GM12872 (cell line): ENCODE results near the gene TMEM213.

Experiments used
- TF ChIP-seq, protein P1 (sequence below): IDR thresholded peaks from 3 replicates; pipeline ENCODE4 v1.5.1; 2011; ENCODE audit warnings: low read depth, mild to moderate bottlenecking, low read length, moderate library complexity; ENCODE audit not compliant: insufficient read depth

Gene TMEM213

DNA sequence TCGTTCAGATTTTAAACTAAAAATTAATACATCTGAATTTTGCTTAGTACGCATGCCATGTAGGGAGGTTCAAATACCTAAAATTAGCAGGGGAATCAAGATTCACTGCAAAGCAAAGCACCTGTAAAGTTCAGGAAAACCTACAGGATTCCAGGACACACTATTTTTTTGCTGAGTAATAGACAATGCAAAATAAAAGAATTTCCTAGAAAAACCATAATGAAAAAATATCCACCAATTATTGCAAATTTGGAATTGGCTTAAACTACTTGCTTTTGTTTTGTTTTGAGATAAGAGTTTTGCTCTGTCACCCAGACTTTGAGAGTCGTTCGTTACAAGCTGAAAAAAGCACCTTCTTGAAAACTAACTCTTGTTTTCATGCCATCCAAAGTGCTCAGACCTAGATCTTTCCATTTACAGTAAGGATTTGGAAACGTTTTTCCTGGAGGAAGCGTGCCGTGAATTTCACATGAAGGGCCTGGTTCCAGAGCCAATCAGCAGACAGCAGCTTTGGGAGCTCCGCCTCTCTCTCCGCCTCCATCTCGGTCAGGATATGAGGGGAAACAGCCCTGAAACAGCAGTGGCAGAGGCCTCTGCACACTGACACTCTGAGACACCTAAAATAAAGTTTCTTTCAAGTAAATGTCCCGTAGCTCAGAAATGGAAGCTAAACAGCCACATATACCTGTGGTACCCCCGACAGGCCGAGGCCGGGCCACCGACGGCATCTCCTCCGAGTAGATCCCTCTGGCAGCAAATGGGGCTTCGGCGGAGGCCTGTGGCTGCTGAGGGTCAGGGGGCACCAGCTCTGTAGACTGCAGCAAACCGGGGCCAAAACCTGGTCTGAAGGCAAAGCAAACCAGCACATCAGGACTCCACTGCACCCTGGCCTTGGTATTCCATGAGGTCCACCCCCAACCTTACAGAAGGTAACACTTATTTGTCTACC, 46.1 kb downstream of the TMEM213 start:
- TF ChIP-seq, protein P1, sequence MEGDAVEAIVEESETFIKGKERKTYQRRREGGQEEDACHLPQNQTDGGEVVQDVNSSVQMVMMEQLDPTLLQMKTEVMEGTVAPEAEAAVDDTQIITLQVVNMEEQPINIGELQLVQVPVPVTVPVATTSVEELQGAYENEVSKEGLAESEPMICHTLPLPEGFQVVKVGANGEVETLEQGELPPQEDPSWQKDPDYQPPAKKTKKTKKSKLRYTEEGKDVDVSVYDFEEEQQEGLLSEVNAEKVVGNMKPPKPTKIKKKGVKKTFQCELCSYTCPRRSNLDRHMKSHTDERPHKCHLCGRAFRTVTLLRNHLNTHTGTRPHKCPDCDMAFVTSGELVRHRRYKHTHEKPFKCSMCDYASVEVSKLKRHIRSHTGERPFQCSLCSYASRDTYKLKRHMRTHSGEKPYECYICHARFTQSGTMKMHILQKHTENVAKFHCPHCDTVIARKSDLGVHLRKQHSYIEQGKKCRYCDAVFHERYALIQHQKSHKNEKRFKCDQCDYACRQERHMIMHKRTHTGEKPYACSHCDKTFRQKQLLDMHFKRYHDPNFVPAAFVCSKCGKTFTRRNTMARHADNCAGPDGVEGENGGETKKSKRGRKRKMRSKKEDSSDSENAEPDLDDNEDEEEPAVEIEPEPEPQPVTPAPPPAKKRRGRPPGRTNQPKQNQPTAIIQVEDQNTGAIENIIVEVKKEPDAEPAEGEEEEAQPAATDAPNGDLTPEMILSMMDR = no peak

DNA sequence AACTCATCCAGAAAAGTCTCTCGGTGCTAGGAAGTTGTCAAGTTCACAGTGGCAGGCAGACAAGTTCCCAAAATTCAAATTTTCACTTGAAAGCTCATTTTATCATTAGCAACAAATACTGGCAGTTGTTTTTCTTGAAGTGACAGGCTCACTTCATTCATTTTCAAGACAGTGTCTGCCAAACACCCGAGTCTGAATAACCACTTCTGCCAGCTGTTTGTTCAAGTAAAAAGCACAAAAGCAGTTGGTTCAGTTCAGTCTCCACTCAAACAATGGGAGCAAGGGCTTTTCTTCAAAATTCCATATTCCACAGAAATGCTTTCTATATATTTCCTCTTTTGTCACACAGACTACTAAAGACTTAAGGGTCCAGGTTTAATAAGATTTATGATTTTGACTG, 47.9 kb downstream of the TMEM213 start:
- TF ChIP-seq, protein P1 = no peak

DNA sequence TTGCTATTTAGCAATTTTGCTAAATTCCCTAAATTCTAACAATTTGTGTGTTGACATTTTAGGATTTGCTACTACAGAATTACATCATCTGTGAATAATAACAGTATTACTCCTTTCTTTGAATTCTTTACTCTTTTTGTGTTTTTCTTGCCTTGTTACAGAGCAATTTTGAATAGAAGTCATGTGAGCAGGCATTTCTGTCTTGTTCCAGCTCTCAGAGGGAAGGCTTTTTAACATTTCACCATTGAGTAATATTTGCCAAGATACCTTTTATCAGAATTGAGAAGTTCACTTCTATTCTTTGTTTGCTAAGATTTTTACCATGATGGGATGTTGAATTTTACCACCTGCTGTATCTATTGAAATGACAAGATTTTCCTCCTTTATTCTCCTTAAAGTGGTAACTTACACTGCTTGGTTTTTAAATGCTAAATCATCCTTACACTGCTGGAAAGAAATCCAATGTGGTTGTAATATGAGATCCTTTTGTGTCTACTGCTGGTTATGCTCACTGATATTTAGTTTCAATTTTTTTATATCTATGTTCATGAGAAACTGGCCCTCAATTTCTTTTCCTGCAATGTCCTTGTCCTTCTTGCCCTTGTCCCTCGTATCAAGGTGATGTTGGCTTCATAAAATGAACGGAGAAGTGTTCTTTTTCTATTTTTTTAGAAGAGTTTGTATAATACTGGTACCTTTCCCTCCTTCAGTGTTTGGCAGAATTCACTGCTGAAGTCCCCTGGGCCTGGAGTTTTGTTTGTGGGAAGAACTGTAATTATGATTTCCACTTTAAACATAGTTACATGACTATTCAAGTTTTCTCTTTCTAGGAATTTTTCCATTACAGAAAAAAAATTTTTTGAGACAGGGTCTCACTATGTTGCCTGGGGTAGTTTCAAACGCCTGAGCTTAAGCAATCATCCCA, 50.5 kb downstream of the TMEM213 start:
- TF ChIP-seq, protein P1 = no peak

DNA sequence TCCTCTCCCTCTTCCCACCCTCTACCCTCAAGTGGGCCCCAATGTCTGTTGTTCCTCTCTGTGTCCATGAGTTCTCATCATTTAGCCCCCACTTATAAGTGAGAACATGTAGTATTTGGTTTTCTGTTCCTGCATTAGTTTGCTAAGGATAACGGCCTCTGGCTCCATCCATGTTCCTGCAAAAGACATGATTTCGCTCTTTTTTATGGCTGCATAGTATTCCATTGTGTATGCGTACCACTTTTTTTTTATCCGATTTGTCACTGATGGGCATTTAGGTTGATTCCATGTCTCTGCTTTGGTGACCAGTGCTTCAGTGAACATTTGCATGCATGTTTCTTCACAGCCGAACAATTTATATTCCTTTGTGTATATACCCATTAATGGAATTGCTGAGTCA, 51.9 kb downstream of the TMEM213 start:
- TF ChIP-seq, protein P1 = no peak

DNA sequence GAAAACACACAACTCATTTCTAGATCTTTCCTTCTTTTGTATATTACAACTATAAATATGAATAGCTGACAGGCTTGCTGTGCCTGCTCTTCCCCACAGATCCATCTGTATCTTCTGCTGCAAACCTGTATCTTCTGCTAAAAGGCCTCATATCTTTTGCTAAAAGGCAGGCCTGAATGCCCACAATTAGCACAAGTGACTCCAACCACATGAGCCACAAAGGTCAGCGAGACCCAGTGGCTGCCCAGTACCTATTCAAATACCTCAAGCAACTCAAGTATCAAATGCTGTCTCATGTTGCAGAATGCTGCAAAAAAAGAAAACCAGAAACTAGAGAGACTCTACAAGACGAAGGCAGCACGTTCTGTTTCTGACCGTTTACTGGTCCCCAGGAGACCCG, 54.7 kb downstream of the TMEM213 start:
- TF ChIP-seq, protein P1 = no peak

DNA sequence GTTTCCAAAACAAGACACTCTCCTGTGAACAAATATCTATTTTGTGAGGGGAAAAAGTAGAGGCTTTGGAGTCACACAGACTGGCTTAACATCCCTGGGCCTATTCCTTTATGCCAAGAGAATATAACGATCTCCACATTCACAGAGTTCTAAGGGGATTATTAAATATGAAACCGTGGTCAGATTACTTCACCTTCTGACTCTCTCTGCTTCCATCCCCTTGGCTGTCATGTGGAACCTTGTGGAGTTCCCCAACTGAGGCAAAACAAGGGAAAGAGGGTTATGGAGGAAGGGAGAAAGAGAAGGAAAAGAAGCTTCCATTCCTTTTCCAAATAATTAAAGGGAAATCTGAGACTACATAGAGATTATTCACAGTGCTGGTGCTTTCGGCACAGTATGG, 55.7 kb downstream of the TMEM213 start:
- TF ChIP-seq, protein P1 = no peak

DNA sequence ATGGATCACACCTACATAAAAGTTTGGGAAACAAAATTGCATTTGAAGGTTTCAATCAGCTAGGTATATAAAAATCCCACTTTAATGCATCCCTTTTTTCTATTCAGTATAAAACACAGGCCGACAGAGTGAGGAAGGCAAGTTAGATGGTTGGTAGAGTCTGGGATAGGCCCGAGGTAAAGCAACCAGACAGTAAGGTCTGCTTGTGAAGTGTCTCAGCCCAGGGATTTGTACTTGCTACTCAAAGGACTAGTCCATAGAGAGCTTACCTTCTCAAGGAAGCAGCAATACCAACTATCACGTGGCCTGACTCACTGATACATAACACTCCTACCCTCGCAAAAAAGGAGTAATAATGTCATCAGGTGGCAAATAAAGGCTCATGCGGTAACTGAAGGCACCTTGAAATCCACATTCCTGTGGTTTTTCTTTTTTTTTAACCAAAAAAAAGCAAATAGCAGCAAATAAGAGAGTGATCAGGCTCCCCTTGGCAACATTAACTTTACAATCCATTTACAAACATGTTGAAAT, 56.4 kb downstream of the TMEM213 start:
- TF ChIP-seq, protein P1 = no peak
